NK-92 (cell line): ENCODE measurements around the gene ABCC4.

ENCODE experiments used
- DNase-seq: peaks from one replicate; lab custom pipeline; 2025; ENCODE audit not compliant: unreplicated experiment; lab: John Stamatoyannopoulos, UW

ABCC4 gene

GRCh38 chr13:95121516-95121915 lies 179.7 kb downstream of the ABCC4 start:
- DNase-seq: no peak

GRCh38 chr13:95120650-95121049 lies 180.6 kb downstream of the ABCC4 start:
- no peak for DNase-seq

- no peak for DNase-seq
Measured at GRCh38 chr13:95118541-95119324, 182.5 kb downstream of the ABCC4 start.

GRCh38 chr13:95117092-95117491 lies 184.2 kb downstream of the ABCC4 start:
- no peak for DNase-seq

- no peak for DNase-seq
Measured at GRCh38 chr13:95115525-95115924, 185.7 kb downstream of the ABCC4 start.

- DNase-seq: no peak
Measured at GRCh38 chr13:95113601-95114000, 187.7 kb downstream of the ABCC4 start.

GRCh38 chr13:95112883-95113282 lies 188.4 kb downstream of the ABCC4 start:
- DNase-seq: no peak

GRCh38 chr13:95111608-95112007 lies 189.6 kb downstream of the ABCC4 start:
- DNase-seq: no peak

GRCh38 chr13:95106562-95106961 lies 194.7 kb downstream of the ABCC4 start:
- no peak for DNase-seq

GRCh38 chr13:95100525-95101433 lies 200.5 kb downstream of the ABCC4 start:
- DNase-seq: no peak

- no peak for DNase-seq
Measured at GRCh38 chr13:95099541-95099940, 201.7 kb downstream of the ABCC4 start.

- no peak for DNase-seq
Measured at GRCh38 chr13:95098916-95099315, 202.3 kb downstream of the ABCC4 start.

GRCh38 chr13:95091755-95092154 lies 209.5 kb downstream of the ABCC4 start:
- no peak for DNase-seq

GRCh38 chr13:95087746-95088305 lies 213.4 kb downstream of the ABCC4 start:
- no peak for DNase-seq

GRCh38 chr13:95086761-95087160 lies 214.5 kb downstream of the ABCC4 start:
- no peak for DNase-seq

- DNase-seq: no peak
Measured at GRCh38 chr13:95083758-95084157, 217.5 kb downstream of the ABCC4 start.

- no peak for DNase-seq
Measured at GRCh38 chr13:95083066-95083465, 218.2 kb downstream of the ABCC4 start.

- no peak for DNase-seq
Measured at GRCh38 chr13:95075506-95075905, 225.7 kb downstream of the ABCC4 start.

- DNase-seq: no peak
Measured at GRCh38 chr13:95074820-95075219, 226.4 kb downstream of the ABCC4 start.

- no peak for DNase-seq
Measured at GRCh38 chr13:95073747-95074311, 227.4 kb downstream of the ABCC4 start.

GRCh38 chr13:95067303-95067702 lies 233.9 kb downstream of the ABCC4 start:
- DNase-seq: no peak
